ENCODE results near the gene MED15. TPM values are rescaled to one million over a fixed set of nuclear protein-coding genes. Genes with fewer than 3 reads are reported as not detected.
"Not testable (repeated sequence)": the region's sequence is repeated elsewhere in the genome, so short reads cannot be mapped to it uniquely, and the experiment has no call there.

The MED15 gene
- total RNA-seq, 1 donor, result 36.9 TPM

DNA sequence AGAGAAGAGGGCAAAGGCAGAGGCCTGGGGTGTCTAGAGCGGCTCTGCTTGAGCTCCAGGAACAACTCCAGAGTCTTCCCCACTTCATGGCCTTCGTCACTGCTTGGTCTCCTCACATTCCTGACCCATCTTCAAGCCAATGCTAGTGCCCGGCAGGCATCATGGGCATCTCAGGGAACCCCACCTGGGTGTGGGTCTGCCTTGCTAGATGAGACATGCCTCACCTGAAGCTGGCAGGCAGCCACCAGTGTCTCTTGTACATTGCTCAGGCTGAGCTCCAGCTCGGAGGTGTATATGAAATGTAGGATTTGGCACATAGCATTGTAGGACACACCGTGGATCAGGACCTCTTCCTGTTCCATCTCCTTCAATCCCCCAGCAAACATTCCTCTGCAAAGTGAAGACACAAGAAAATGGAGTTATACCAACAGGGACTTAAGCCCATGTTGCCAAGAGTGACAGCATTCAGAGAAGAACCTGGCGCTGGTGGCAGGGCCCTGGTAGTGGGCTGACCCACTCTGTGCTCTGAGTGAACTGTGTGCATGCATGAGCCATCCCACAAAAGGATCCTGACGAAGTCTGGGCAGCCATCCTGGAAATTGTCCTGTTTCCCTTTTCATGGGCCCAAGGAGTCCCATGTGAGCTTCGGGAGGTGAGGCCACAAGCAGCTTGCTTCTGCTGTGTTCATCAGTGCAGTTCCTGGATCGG is 36.1 kb upstream of the MED15 start:
- peaks cover 38% of the 10 kb centered on the region for H3K36me3 ChIP-seq (ENCODE audit: insufficient read depth, low read length)
- no peak overlapping the region for H3K4me3 ChIP-seq (ENCODE audit: insufficient read depth, low read length)
- no peak overlapping the region for H2AFZ ChIP-seq (ENCODE audit: low read length)
- TF ChIP-seq, protein P1, sequence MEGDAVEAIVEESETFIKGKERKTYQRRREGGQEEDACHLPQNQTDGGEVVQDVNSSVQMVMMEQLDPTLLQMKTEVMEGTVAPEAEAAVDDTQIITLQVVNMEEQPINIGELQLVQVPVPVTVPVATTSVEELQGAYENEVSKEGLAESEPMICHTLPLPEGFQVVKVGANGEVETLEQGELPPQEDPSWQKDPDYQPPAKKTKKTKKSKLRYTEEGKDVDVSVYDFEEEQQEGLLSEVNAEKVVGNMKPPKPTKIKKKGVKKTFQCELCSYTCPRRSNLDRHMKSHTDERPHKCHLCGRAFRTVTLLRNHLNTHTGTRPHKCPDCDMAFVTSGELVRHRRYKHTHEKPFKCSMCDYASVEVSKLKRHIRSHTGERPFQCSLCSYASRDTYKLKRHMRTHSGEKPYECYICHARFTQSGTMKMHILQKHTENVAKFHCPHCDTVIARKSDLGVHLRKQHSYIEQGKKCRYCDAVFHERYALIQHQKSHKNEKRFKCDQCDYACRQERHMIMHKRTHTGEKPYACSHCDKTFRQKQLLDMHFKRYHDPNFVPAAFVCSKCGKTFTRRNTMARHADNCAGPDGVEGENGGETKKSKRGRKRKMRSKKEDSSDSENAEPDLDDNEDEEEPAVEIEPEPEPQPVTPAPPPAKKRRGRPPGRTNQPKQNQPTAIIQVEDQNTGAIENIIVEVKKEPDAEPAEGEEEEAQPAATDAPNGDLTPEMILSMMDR (IDR thresholded peaks at IDR 0.05; ENCODE audit: extremely low read depth, low read depth, low read length), result no peak
- H3K27ac ChIP-seq (ENCODE audit: low read depth, low read length), result no peak overlapping the region
- no peak for DNase-seq (ENCODE audit: insufficient read length, low spot score, missing footprints)
- H3K79me2 ChIP-seq (ENCODE audit: insufficient read depth, low read length), result no peaks in the 10 kb centered on the region
- no peaks in the 10 kb centered on the region for H3K9me3 ChIP-seq (ENCODE audit: low read depth, low read length)
- H3K4me2 ChIP-seq (ENCODE audit: insufficient read depth, low read length), result no peak overlapping the region
- H4K20me1 ChIP-seq (ENCODE audit: insufficient read depth, low read length), result peaks cover 5% of the 10 kb centered on the region
- H3K4me1 ChIP-seq (ENCODE audit: insufficient read depth, low read length), result no peaks in the 10 kb centered on the region
- H3K27me3 ChIP-seq (ENCODE audit: insufficient read depth, low read length), result no peaks in the 10 kb centered on the region

DNA sequence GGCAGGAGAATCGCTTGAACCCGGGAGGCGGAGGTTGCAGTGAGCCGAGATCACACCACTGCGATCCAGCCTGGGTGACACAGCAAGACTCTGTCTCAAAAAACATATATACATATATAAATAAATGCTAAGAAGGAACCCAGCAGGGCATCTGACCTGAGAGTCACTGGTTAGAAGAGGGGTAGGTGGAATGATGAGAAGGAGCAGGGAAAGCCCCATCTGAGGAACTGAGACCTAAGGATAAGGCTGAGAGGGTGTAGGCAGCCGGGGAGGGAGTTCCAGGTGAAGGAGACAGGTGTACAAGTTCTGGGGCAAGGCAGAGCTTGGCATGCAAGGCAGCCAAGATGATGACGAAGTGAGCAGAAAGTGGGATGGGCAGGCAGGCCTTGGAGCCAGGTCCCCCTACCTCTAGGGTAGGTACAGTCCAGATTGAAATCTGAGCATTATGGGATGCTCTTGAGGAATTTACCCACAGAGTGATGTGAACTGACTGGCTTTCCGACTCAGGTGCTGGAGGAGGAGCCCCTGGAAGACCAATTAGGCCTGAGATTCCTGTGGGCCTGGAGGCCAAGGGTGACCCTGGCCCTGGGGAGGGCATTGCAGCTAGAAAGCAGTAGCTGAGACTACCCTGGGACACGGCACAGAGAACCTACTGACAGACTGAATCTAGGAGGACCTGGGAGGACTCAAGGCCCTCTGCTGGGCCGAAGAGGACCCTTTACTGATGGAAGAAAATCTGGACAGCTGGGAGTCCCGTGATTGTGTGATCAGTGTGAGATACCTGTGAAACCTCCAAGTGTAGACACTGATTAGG is 34.6 kb upstream of the MED15 start:
- Histone ChIP-seq H3K4me1 (ENCODE audit: insufficient read depth, low read length) (no peaks in the 10 kb centered on the region), H3K4me3 (ENCODE audit: insufficient read depth, low read length) (no peak overlapping the region), H3K4me2 (ENCODE audit: insufficient read depth, low read length) (no peak overlapping the region), H3K9me3 (ENCODE audit: low read depth, low read length) (no peaks in the 10 kb centered on the region), H3K27ac (ENCODE audit: low read depth, low read length) (no peak overlapping the region), H4K20me1 (ENCODE audit: insufficient read depth, low read length) (peaks cover 5% of the 10 kb centered on the region), H2AFZ (ENCODE audit: low read length) (no peak overlapping the region), H3K27me3 (ENCODE audit: insufficient read depth, low read length) (no peaks in the 10 kb centered on the region), H3K79me2 (ENCODE audit: insufficient read depth, low read length) (peaks cover 4% of the 10 kb centered on the region), H3K36me3 (ENCODE audit: insufficient read depth, low read length) (peaks cover 35% of the 10 kb centered on the region)
- TF ChIP-seq, protein P1 (IDR thresholded peaks at IDR 0.05; ENCODE audit: extremely low read depth, low read depth, low read length), result no peak
- no peak for DNase-seq (ENCODE audit: insufficient read length, low spot score, missing footprints)

DNA sequence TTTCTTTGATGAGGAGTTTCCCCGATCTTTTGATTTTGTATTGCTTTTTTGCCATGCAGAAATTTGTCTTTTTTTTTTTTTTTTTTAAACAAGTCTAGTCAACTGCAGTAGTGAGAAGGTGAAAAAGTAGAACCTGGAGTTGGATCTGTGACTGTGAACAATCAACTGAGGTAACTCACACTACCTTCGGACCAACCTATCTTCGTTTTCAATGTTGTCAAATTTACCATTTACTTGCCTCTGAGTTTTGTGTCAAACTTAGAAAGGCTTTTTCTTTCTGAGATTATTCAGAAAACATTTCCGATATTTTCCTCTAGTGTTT is 32.3 kb upstream of the MED15 start:
- DNase-seq (ENCODE audit: insufficient read length, low spot score, missing footprints), result no peak
- Histone ChIP-seq H3K4me3 (ENCODE audit: insufficient read depth, low read length) (no peak overlapping the region), H3K4me2 (ENCODE audit: insufficient read depth, low read length) (no peak overlapping the region), H2AFZ (ENCODE audit: low read length) (no peak overlapping the region), H3K79me2 (ENCODE audit: insufficient read depth, low read length) (peaks cover 9% of the 10 kb centered on the region), H3K36me3 (ENCODE audit: insufficient read depth, low read length) (peaks cover 16% of the 10 kb centered on the region), H4K20me1 (ENCODE audit: insufficient read depth, low read length) (peaks cover 5% of the 10 kb centered on the region), H3K27me3 (ENCODE audit: insufficient read depth, low read length) (no peaks in the 10 kb centered on the region), H3K9me3 (ENCODE audit: low read depth, low read length) (no peaks in the 10 kb centered on the region), H3K27ac (ENCODE audit: low read depth, low read length) (no peak overlapping the region), H3K4me1 (ENCODE audit: insufficient read depth, low read length) (no peaks in the 10 kb centered on the region)
- TF ChIP-seq, protein P1 (IDR thresholded peaks at IDR 0.05; ENCODE audit: extremely low read depth, low read depth, low read length), result no peak

DNA sequence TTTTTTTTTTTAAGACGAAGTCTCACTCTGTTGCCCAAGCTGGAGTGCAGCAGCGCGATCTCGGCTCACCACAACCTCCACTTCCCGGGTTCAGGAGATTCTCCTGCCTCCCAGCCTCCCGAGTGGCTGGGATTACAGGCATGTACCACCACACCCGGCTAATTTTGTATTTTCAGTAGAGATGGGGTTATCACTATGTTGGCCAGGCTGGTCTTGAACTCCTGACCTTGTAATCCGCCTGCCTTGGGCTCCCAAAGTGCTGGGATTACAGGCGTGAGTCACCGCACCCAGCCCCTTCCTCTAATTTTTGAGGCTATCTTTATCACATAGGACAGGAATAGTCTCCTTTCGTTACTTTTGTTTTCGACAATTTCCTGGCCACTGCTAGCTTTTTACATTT is 31.8 kb upstream of the MED15 start:
- H4K20me1 ChIP-seq (ENCODE audit: insufficient read depth, low read length); H3K4me3 ChIP-seq (ENCODE audit: insufficient read depth, low read length); H3K27ac ChIP-seq (ENCODE audit: low read depth, low read length); DNase-seq (ENCODE audit: insufficient read length, low spot score, missing footprints); H3K9me3 ChIP-seq (ENCODE audit: low read depth, low read length); H3K4me2 ChIP-seq (ENCODE audit: insufficient read depth, low read length); H2AFZ ChIP-seq (ENCODE audit: low read length); H3K27me3 ChIP-seq (ENCODE audit: insufficient read depth, low read length); H3K4me1 ChIP-seq (ENCODE audit: insufficient read depth, low read length): not testable (repeated sequence)
- peaks cover 13% of the 10 kb centered on the region for H3K36me3 ChIP-seq (ENCODE audit: insufficient read depth, low read length)
- H3K79me2 ChIP-seq (ENCODE audit: insufficient read depth, low read length), result peaks cover 12% of the 10 kb centered on the region

DNA sequence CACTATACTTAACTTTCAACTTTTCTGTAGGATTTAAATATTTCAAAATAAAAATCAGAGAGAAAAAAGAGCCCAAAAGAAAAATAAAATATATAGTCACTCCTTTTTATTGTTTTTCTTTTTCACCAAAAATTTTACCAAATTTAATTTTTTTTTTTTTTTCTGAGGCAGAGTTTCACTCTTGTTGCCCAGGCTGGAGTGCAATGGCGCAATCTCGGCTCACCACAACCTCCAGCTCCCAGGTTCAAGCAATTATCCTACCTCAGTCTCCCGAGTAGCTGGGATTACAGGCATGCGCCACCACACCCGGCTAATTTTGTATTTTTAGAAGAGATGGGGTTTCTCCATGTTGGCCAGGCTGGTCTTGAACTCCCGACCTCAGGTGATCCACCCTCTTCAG is 29.4 kb upstream of the MED15 start:
- DNase-seq (ENCODE audit: insufficient read length, low spot score, missing footprints); H3K9me3 ChIP-seq (ENCODE audit: low read depth, low read length); H3K4me1 ChIP-seq (ENCODE audit: insufficient read depth, low read length); H2AFZ ChIP-seq (ENCODE audit: low read length); H3K4me3 ChIP-seq (ENCODE audit: insufficient read depth, low read length); H3K4me2 ChIP-seq (ENCODE audit: insufficient read depth, low read length); H3K27me3 ChIP-seq (ENCODE audit: insufficient read depth, low read length); H3K27ac ChIP-seq (ENCODE audit: low read depth, low read length); H4K20me1 ChIP-seq (ENCODE audit: insufficient read depth, low read length); H3K36me3 ChIP-seq (ENCODE audit: insufficient read depth, low read length): not testable (repeated sequence)
- H3K79me2 ChIP-seq (ENCODE audit: insufficient read depth, low read length), result peaks cover 21% of the 10 kb centered on the region

Measured in osteoblast (primary cell).